IMR-90 (cell line): ENCODE data around the gene SH3RF3. TPM values are rescaled to one million over a fixed set of nuclear protein-coding genes. Genes with fewer than 3 reads are reported as not detected.

Experiments
- ATAC-seq: fragments of 200-7000 bp; cut with Tn5 transposase; 2 replicates; pipeline ENCODE4 v1.9.1; 2020; ENCODE audit warnings: low read depth, mild to moderate bottlenecking, moderate library complexity
- BruUV-seq: library from RNA; stranded (reverse); fragments of 400-500 nt; replicated peaks from 2 replicates; lab custom pipeline; 2021; lab: Mats Ljungman, UMichigan
- CTCF ChIA-PET: fragments of 300-600 bp; formaldehyde crosslinking; extraction: SDS; loops from one replicate; lab custom pipeline; 2021; ENCODE audit warnings: antibody characterized with exemption; lab: Yijun Ruan, JAX
- POLR2A ChIA-PET: fragments of 300-600 bp; sonication (Branson Sonifier 250); formaldehyde crosslinking; loops from one replicate; lab custom pipeline; 2022; ENCODE audit warnings: antibody characterized with exemption; ENCODE audit not compliant: unreplicated experiment; lab: Charles Lee
- DNase-seq: peaks from one replicate; pipeline ENCODE4 v3.0.0; 2013
- H2AFZ ChIP-seq: replicated peaks from 2 replicates; pipeline ENCODE3; 2013; ENCODE audit warnings: low read length, mild to moderate bottlenecking; ENCODE audit not compliant: poor library complexity
- H2AK5ac ChIP-seq: 2 replicates; pipeline ENCODE4 v1.6.1; 2013; ENCODE audit warnings: low read depth, low read length, inconsistent platforms
- H2AK9ac ChIP-seq: replicated peaks from 2 replicates; pipeline ENCODE3; 2013; ENCODE audit warnings: mild to moderate bottlenecking, low read depth, low read length, moderate library complexity; ENCODE audit not compliant: poor library complexity
- H2BK120ac ChIP-seq: 2 replicates; pipeline ENCODE4 v1.6.1; 2013; ENCODE audit warnings: low read depth, low read length, inconsistent platforms
- H2BK15ac ChIP-seq: 3 replicates; pipeline ENCODE4 v1.6.1; 2013; ENCODE audit warnings: low read depth, low read length, inconsistent platforms
- H2BK20ac ChIP-seq: 2 replicates; pipeline ENCODE4 v1.6.1; 2013; ENCODE audit warnings: low read depth, mild to moderate bottlenecking, inconsistent platforms, low read length, moderate library complexity
- H2BK5ac ChIP-seq: 2 replicates; pipeline ENCODE4 v1.6.1; 2013; ENCODE audit warnings: mild to moderate bottlenecking, low read depth, low read length, inconsistent platforms; ENCODE audit not compliant: poor library complexity, severe bottlenecking
- H3K14ac ChIP-seq: replicated peaks from 2 replicates; pipeline ENCODE4 v1.6.1; 2013; ENCODE audit warnings: low read depth, low read length, inconsistent platforms
- H3K18ac ChIP-seq: 2 replicates; pipeline ENCODE4 v1.6.1; 2013; ENCODE audit warnings: low read depth, low read length, control low read depth
- H3K23ac ChIP-seq: 2 replicates; pipeline ENCODE4 v1.6.1; 2013; ENCODE audit warnings: low read depth, low read length, inconsistent platforms
- H3K27ac ChIP-seq: 2 replicates; pipeline ENCODE4 v1.5.1; 2013; ENCODE audit warnings: mild to moderate bottlenecking, control low read depth, low read length; ENCODE audit not compliant: insufficient read depth
- H3K27me3 ChIP-seq: 2 replicates; pipeline ENCODE4 v1.6.1; 2013; ENCODE audit warnings: low read length; ENCODE audit not compliant: control insufficient read depth, insufficient read depth
- H3K36me3 ChIP-seq: 2 replicates; pipeline ENCODE4 v1.6.1; 2013; ENCODE audit warnings: low read length, mixed read lengths; ENCODE audit not compliant: control insufficient read depth, insufficient read depth
- H3K4ac ChIP-seq: 2 replicates; pipeline ENCODE4 v1.6.1; 2013; ENCODE audit warnings: low read depth, low read length, inconsistent platforms
- H3K4me1 ChIP-seq: 2 replicates; pipeline ENCODE4 v1.6.1; 2013; ENCODE audit warnings: low read length, mixed read lengths; ENCODE audit not compliant: control insufficient read depth, insufficient read depth
- H3K4me2 ChIP-seq: 2 replicates; pipeline ENCODE4 v1.6.1; 2013; ENCODE audit warnings: low read depth, mild to moderate bottlenecking, control low read depth, low read length, moderate library complexity
- H3K4me3 ChIP-seq: 2 replicates; pipeline ENCODE4 v1.5.1; 2013; ENCODE audit warnings: low read depth, mild to moderate bottlenecking, control low read depth, low read length, moderate library complexity; ENCODE audit not compliant: insufficient read depth
- H3K56ac ChIP-seq: 2 replicates; pipeline ENCODE4 v1.6.1; 2013; ENCODE audit warnings: low read length, inconsistent platforms; ENCODE audit not compliant: insufficient read depth; ENCODE audit errors: extremely low read depth
- H3K79me1 ChIP-seq, 2 experiments: 2 replicates each; pipeline ENCODE4 v1.6.1; 2013; ENCODE audit warnings: low read length in 2 of 2, inconsistent platforms in 1 of 2, low read depth in 1 of 2
- H3K9ac ChIP-seq: 2 replicates; pipeline ENCODE4 v1.6.1; 2013; ENCODE audit warnings: low read depth, low read length, control low read depth
- H3K9me1 ChIP-seq: 2 replicates; pipeline ENCODE4 v1.6.1; 2013; ENCODE audit warnings: low read length, inconsistent platforms; ENCODE audit not compliant: insufficient read depth
- H3K9me3 ChIP-seq: 2 replicates; pipeline ENCODE4 v1.6.1; 2013; ENCODE audit warnings: low read length; ENCODE audit not compliant: control insufficient read depth, insufficient read depth
- H4K20me1 ChIP-seq: 2 replicates; pipeline ENCODE4 v1.6.1; 2013; ENCODE audit warnings: low read length, inconsistent platforms; ENCODE audit not compliant: insufficient read depth
- H4K5ac ChIP-seq: 2 replicates; pipeline ENCODE4 v1.6.1; 2013; ENCODE audit warnings: mild to moderate bottlenecking, low read depth, low read length, control low read depth
- H4K8ac ChIP-seq, 2 experiments: 2 replicates each; pipeline ENCODE4 v1.6.1; 2013; ENCODE audit warnings: low read depth in 2 of 2, low read length in 2 of 2, control low read depth in 1 of 2, inconsistent platforms in 1 of 2
- H4K91ac ChIP-seq: 2 replicates; pipeline ENCODE4 v1.6.1; 2013; ENCODE audit warnings: low read depth, low read length, inconsistent platforms; ENCODE audit not compliant: insufficient read depth
- BHLHE40 ChIP-seq: fragments of 150-350 bp; IDR thresholded peaks from 2 replicates; pipeline ENCODE4 v1.6.1; 2016; ENCODE audit warnings: mild to moderate bottlenecking, low read depth, low read length
- CEBPB ChIP-seq: IDR thresholded peaks from 2 replicates; pipeline ENCODE4 v1.6.1; 2012; ENCODE audit warnings: low read depth, low read length, improper control_type of control experiment
- CHD1 ChIP-seq: IDR thresholded peaks from 2 replicates; pipeline ENCODE4 v1.6.1; 2012; ENCODE audit warnings: low read depth, low read length, improper control_type of control experiment
- MAFK ChIP-seq: IDR thresholded peaks from 2 replicates; pipeline ENCODE4 v1.6.1; 2012; ENCODE audit warnings: low read depth, low read length, improper control_type of control experiment
- MAZ ChIP-seq: IDR thresholded peaks from 2 replicates; pipeline ENCODE4 v1.6.1; 2012; ENCODE audit warnings: low read depth, mild to moderate bottlenecking, low read length, improper control_type of control experiment, moderate library complexity, borderline replicate concordance
- MXI1 ChIP-seq: IDR thresholded peaks from 2 replicates; pipeline ENCODE4 v1.6.1; 2012; ENCODE audit warnings: low read depth, mild to moderate bottlenecking, low read length, moderate library complexity, borderline replicate concordance
- NFE2L2 ChIP-seq: fragments of 150-350 bp; IDR thresholded peaks from 2 replicates; pipeline ENCODE4 v1.6.1; 2016; ENCODE audit warnings: low read depth, mild to moderate bottlenecking, low read length
- POLR2A ChIP-seq: IDR thresholded peaks from 2 replicates; pipeline ENCODE4 v1.6.1; 2012; ENCODE audit warnings: mild to moderate bottlenecking, low read depth, low read length
- RAD21 ChIP-seq: IDR thresholded peaks from 2 replicates; pipeline ENCODE4 v1.6.1; 2012; ENCODE audit warnings: low read length, improper control_type of control experiment
- RCOR1 ChIP-seq: IDR thresholded peaks from 2 replicates; pipeline ENCODE4 v1.6.1; 2012; ENCODE audit warnings: mild to moderate bottlenecking, low read length, improper control_type of control experiment; ENCODE audit not compliant: insufficient replicate concordance
- RFX5 ChIP-seq: IDR thresholded peaks from 2 replicates; pipeline ENCODE4 v1.8.0; 2012; ENCODE audit warnings: low read depth, mild to moderate bottlenecking, low read length, moderate library complexity
- SMC3 ChIP-seq: fragments of 150-350 bp; IDR thresholded peaks from 2 replicates; pipeline ENCODE4 v1.6.1; 2016; ENCODE audit warnings: low read depth, mild to moderate bottlenecking, antibody characterized with exemption, low read length, moderate library complexity
- WGBS, 2 experiments: methylation state at CpG; one replicate each; pipeline versions ENCODE4 v1.1.5 to v1.1.7; 2013; ENCODE audit warnings: missing lambda C conversion rate in 2 of 2; ENCODE audit not compliant: insufficient read length in 1 of 2; ENCODE audit errors: extremely low coverage in 2 of 2; 5-methylcytosine and 5-hydroxymethylcytosine counted together
- dilution Hi-C: fragments of 300-500 bp; cut with HindIII; formaldehyde crosslinking; loops from one replicate; pipeline ENCODE4 v1.14.3; 2018; ENCODE audit warnings: low sequenced_read_pairs; ENCODE audit not compliant: unreplicated experiment
- in situ Hi-C: fragments of 300-500 bp; cut with MboI; formaldehyde crosslinking; loops from 3 replicates; pipeline ENCODE4 v1.14.3; 2019; ENCODE audit warnings: low sequenced_read_pairs, inconsistent platforms, mixed read lengths
- intact Hi-C: fragments of 100-400 bp; cut with micrococcal nuclease; formaldehyde crosslinking; loops from 2 replicates; pipeline ENCODE4 v1.10.0; 2022
- polyA plus RNA-seq, 3 experiments: library from polyadenylated mRNA; depleted of rRNA; stranded (reverse); fragments of >200 nt; gene quantifications; 2 replicates each; pipeline ENCODE4 v1.2.3, GENCODE V29; 2012; ENCODE audit warnings: low replicate concordance in 1 of 3
- total RNA-seq: library from RNA; depleted of rRNA; stranded (reverse); fragments of >200 nt; gene quantifications from 2 replicates; pipeline ENCODE4 v1.2.3, GENCODE V29; 2012
- TF ChIP-seq, protein P1 (sequence below): conservative IDR thresholded peaks from 2 replicates; pipeline ENCODE4 v1.5.1; 2012; ENCODE audit warnings: mild to moderate bottlenecking, low read depth, low read length, improper control_type of control experiment
- TF ChIP-seq, protein P2 (sequence below): fragments of 150-350 bp; IDR thresholded peaks from 2 replicates; pipeline ENCODE4 v1.6.1; 2016; ENCODE audit warnings: low read depth, mild to moderate bottlenecking, low read length, moderate library complexity, borderline replicate concordance
- TF ChIP-seq, protein P3 (sequence below): fragments of 150-350 bp; IDR thresholded peaks from 2 replicates; pipeline ENCODE4 v1.6.1; 2017; ENCODE audit warnings: mild to moderate bottlenecking, antibody characterized with exemption, low read length, low read depth

Gene SH3RF3
- total and polyA plus RNA-seq, 2 of the 4 experiments (the other 2 are of a cell fraction), result 3.4 to 5.3 TPM

DNA sequence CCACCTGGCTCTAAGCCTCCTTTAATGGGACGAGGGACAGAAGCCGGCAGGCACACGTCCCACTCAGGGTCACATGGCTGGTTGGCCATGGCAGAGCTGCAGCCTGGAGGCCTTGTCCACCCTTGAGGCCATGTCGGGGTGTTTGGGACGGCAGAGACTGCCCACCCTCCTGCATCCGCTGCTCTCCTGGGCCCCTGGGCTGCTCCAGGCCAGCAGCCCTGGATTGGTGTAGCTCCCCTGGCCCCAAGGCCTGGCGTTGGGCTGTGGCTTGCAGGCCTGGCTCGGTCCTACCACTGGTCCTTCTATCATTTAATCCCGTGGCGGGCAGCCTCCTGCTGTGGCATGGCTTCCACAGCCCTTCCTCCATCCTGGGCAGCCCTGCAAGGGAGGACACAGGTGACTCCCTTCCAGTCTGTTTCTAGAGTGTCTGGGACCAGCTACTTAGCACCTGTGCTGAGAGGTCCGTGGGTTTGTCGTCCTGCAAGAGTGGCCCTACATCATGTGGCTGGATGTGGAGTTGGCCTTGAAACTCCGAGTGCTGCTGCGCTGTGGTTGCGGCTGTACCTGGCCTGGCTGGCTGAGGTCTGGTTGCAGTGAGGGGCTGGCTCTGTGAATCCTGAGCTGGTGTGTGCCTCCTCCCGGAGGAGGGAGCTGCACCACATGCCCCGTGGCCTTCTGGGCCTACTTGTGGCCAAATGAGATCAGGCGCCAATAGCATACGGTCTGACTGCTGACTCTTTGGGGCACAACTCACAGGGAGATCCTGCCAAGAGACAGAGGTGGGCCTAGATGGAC is 67.3 kb downstream of the SH3RF3 start:
- WGBS, 2 experiments, result 89% methylated on average over 7 of the region's 19 CpGs; no CpG with 5 or more reads in 1 of the 2 experiments
- H3K23ac ChIP-seq, result no peak overlapping the region
- no peak for TF ChIP-seq SMC3
- TF ChIP-seq MAZ, result no peak
- no peak for TF ChIP-seq POLR2A
- TF ChIP-seq NFE2L2, result no peak
- TF ChIP-seq CHD1, result no peak
- TF ChIP-seq RAD21, result no peak
- TF ChIP-seq RFX5, result no peak
- TF ChIP-seq MAFK, result no peak
- no peak for TF ChIP-seq RCOR1
- no peak for TF ChIP-seq CEBPB
- TF ChIP-seq, protein P1, sequence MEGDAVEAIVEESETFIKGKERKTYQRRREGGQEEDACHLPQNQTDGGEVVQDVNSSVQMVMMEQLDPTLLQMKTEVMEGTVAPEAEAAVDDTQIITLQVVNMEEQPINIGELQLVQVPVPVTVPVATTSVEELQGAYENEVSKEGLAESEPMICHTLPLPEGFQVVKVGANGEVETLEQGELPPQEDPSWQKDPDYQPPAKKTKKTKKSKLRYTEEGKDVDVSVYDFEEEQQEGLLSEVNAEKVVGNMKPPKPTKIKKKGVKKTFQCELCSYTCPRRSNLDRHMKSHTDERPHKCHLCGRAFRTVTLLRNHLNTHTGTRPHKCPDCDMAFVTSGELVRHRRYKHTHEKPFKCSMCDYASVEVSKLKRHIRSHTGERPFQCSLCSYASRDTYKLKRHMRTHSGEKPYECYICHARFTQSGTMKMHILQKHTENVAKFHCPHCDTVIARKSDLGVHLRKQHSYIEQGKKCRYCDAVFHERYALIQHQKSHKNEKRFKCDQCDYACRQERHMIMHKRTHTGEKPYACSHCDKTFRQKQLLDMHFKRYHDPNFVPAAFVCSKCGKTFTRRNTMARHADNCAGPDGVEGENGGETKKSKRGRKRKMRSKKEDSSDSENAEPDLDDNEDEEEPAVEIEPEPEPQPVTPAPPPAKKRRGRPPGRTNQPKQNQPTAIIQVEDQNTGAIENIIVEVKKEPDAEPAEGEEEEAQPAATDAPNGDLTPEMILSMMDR, result no peak
- TF ChIP-seq, protein P2, sequence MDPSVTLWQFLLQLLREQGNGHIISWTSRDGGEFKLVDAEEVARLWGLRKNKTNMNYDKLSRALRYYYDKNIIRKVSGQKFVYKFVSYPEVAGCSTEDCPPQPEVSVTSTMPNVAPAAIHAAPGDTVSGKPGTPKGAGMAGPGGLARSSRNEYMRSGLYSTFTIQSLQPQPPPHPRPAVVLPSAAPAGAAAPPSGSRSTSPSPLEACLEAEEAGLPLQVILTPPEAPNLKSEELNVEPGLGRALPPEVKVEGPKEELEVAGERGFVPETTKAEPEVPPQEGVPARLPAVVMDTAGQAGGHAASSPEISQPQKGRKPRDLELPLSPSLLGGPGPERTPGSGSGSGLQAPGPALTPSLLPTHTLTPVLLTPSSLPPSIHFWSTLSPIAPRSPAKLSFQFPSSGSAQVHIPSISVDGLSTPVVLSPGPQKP, result no peak
- TF ChIP-seq BHLHE40, result no peak
- TF ChIP-seq, protein P3, sequence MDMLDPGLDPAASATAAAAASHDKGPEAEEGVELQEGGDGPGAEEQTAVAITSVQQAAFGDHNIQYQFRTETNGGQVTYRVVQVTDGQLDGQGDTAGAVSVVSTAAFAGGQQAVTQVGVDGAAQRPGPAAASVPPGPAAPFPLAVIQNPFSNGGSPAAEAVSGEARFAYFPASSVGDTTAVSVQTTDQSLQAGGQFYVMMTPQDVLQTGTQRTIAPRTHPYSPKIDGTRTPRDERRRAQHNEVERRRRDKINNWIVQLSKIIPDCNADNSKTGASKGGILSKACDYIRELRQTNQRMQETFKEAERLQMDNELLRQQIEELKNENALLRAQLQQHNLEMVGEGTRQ, result no peak
- no peak for TF ChIP-seq MXI1

More for the DNA sequence above, 67.3 kb downstream of the SH3RF3 start:
- Histone ChIP-seq H3K9ac (no peak overlapping the region), H3K9me1 (peaks cover 29% of the 10 kb centered on the region), H4K8ac (no peak overlapping the region), H3K9me3 (no peaks in the 10 kb centered on the region), H2AFZ (no peak overlapping the region), H3K56ac (no peak overlapping the region), H2AK5ac (no peak overlapping the region), H3K79me1 (peaks cover 58 to 89% of the 10 kb centered on the region in 2 experiments), H3K4ac (no peak overlapping the region), H3K27me3 (no peaks in the 10 kb centered on the region), H3K36me3 (no peaks in the 10 kb centered on the region), H2BK120ac (no peak overlapping the region), H2BK20ac (no peak overlapping the region), H2BK15ac (no peak overlapping the region), H2BK5ac (no peak overlapping the region), H4K20me1 (peaks cover 83% of the 10 kb centered on the region), H3K4me3 (no peak overlapping the region), H3K14ac (no peak overlapping the region), H4K91ac (no peak overlapping the region), H2AK9ac (no peak overlapping the region), H3K18ac (no peak overlapping the region), H3K4me2 (no peak overlapping the region), H4K5ac (no peak overlapping the region), H3K27ac (no peak overlapping the region), H3K4me1 (peaks cover 7% of the 10 kb centered on the region)
- no peak for ATAC-seq
- in situ Hi-C loops, result no loop called here
- no TSS peak for BruUV-seq
- DNase-seq, result no peak
- CTCF ChIA-PET, result interaction anchor here (0.5 kb wide), 1 partner anchor 26 kb away, joined by 4 read pairs; no protein-coding TSS in a partner anchor
- POLR2A ChIA-PET, result no interaction called here
- dilution Hi-C loops, result no loop called here
- intact Hi-C loops, result no loop called here
